ENCODE data around the gene PCSK7. TPM values are rescaled to one million over a fixed set of nuclear protein-coding genes. Genes with fewer than 3 reads are reported as not detected.

The PCSK7 gene
- total and polyA plus RNA-seq, 2 donors from 2014 or later: 14.5 to 70.2 TPM

GRCh38 chr11:117219995-117220394 is 11.9 kb downstream of the PCSK7 start:
- Histone ChIP-seq H3K9me3 (ENCODE audit: control insufficient read depth in 2 of 3, insufficient read depth in 1 of 3, low read length in 3 of 3) (no peaks in the 10 kb centered on the region), H3K4me1 (ENCODE audit: control insufficient read depth in 2 of 3, insufficient read depth in 2 of 3, low read depth in 1 of 3, low read length in 3 of 3) (peaks cover 2 to 17% (median 16%) of the 10 kb centered on the region in 3 donors), H3K4me3 (ENCODE audit: low read length in 3 of 3) (no peak overlapping the region), H3K9ac (ENCODE audit: low read length in 3 of 3) (no peak overlapping the region), H3K27me3 (ENCODE audit: control insufficient read depth, insufficient read depth, low read length) (no peaks in the 10 kb centered on the region), H3K36me3 (ENCODE audit: control insufficient read depth in 2 of 3, insufficient read depth in 3 of 3, low read length in 3 of 3) (peaks cover 2 to 48% (median 35%) of the 10 kb centered on the region in 3 donors), H3K27ac (ENCODE audit: low read depth in 2 of 2, low read length in 2 of 2) (peak overlapping the region; percentile 75 to 76)
- no peak for TF ChIP-seq CTCF (IDR thresholded peaks at IDR 0.05; ENCODE audit: borderline replicate concordance, extremely low read depth, insufficient read depth)
- intact Hi-C loops (cut with DNase I): no loop called here
- FAIRE-seq (no peak), DNase-seq (no peak)

GRCh38 chr11:117219455-117219854 is 12.4 kb downstream of the PCSK7 start:
- H3K36me3 ChIP-seq (ENCODE audit: control insufficient read depth in 2 of 3, insufficient read depth in 3 of 3, low read length in 3 of 3): peaks cover 2 to 53% (median 38%) of the 10 kb centered on the region in 3 donors
- intact Hi-C loops (cut with DNase I): no loop called here
- H3K4me3 ChIP-seq (ENCODE audit: low read length in 3 of 3): no peak overlapping the region
- no peak for TF ChIP-seq CTCF (IDR thresholded peaks at IDR 0.05; ENCODE audit: borderline replicate concordance, extremely low read depth, insufficient read depth)
- no peaks in the 10 kb centered on the region for H3K27me3 ChIP-seq (ENCODE audit: control insufficient read depth, insufficient read depth, low read length)
- H3K9me3 ChIP-seq (ENCODE audit: control insufficient read depth in 2 of 3, insufficient read depth in 1 of 3, low read length in 3 of 3): no peaks in the 10 kb centered on the region
- peaks cover 2 to 17% (median 16%) of the 10 kb centered on the region in 3 donors for H3K4me1 ChIP-seq (ENCODE audit: control insufficient read depth in 2 of 3, insufficient read depth in 2 of 3, low read depth in 1 of 3, low read length in 3 of 3)
- no peak overlapping the region for H3K9ac ChIP-seq (ENCODE audit: low read length in 3 of 3)
- DNase-seq: peak in 1 of 5 donors; percentile 47
- FAIRE-seq: no peak
- peak overlapping the region; percentile 39 to 68 for H3K27ac ChIP-seq (ENCODE audit: low read depth in 2 of 2, low read length in 2 of 2)

- peak in 1 of 5 donors; percentile 47 for DNase-seq
- intact Hi-C loops (cut with DNase I): no loop called here
- Histone ChIP-seq H3K9me3 (ENCODE audit: control insufficient read depth in 2 of 3, insufficient read depth in 1 of 3, low read length in 3 of 3) (no peaks in the 10 kb centered on the region), H3K36me3 (ENCODE audit: control insufficient read depth in 2 of 3, insufficient read depth in 3 of 3, low read length in 3 of 3) (peaks cover 2 to 52% (median 41%) of the 10 kb centered on the region in 3 donors), H3K27me3 (ENCODE audit: control insufficient read depth, insufficient read depth, low read length) (no peaks in the 10 kb centered on the region), H3K4me1 (ENCODE audit: control insufficient read depth in 2 of 3, insufficient read depth in 2 of 3, low read depth in 1 of 3, low read length in 3 of 3) (peaks cover 2 to 17% (median 14%) of the 10 kb centered on the region in 3 donors), H3K27ac (ENCODE audit: low read depth in 2 of 2, low read length in 2 of 2) (peak overlapping the region; percentile 39 to 68), H3K4me3 (ENCODE audit: low read length in 3 of 3) (no peak overlapping the region), H3K9ac (ENCODE audit: low read length in 3 of 3) (no peak overlapping the region)
- no peak for FAIRE-seq
- no peak for TF ChIP-seq CTCF (IDR thresholded peaks at IDR 0.05; ENCODE audit: borderline replicate concordance, extremely low read depth, insufficient read depth)
Observed at GRCh38 chr11:117219001-117219400, 12.9 kb downstream of the PCSK7 start.

All from kidney (tissue), 14 donors.